GM10248 (cell line): ENCODE results near the gene HLX.

Experiments used
- CTCF ChIA-PET: fragments of 300-600 bp; sonication (Branson Sonifier 250); formaldehyde crosslinking; extraction: SDS; loops from one replicate; lab custom pipeline; 2021; ENCODE audit warnings: antibody characterized with exemption; lab: Yijun Ruan, JAX
- POLR2A ChIA-PET: fragments of 350-650 bp; sonication (Branson Sonifier 250); formaldehyde crosslinking; extraction: SDS; loops from one replicate; lab custom pipeline; 2020; ENCODE audit warnings: antibody characterized with exemption; lab: Yijun Ruan, JAX
- DNase-seq: peaks from one replicate; pipeline ENCODE4 v3.0.0; 2012; ENCODE audit errors: extremely low spot score
- TF ChIP-seq, protein P1 (sequence below): IDR thresholded peaks from 2 replicates; pipeline ENCODE4 v1.5.1; 2012; ENCODE audit warnings: mild to moderate bottlenecking, low read depth; ENCODE audit errors: extremely low read depth, missing control alignments, control extremely low read depth

Gene HLX

DNA sequence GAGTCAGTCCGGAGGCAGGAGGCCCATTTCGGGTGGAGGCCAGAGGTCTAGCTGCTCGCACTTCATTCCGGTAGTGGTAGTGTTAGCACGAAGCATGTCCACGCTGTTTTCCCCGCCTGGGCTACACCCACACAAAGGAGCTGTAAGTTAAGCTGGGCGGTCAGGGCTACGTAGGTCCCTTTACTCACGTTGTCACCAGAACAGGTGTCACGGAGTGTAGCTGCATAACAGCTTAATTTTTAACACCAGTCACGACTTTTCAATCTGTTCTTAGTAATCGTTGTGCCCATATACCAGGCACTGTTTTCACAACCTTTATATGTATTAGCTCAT is 15.6 kb downstream of the HLX start:
- TF ChIP-seq, protein P1, sequence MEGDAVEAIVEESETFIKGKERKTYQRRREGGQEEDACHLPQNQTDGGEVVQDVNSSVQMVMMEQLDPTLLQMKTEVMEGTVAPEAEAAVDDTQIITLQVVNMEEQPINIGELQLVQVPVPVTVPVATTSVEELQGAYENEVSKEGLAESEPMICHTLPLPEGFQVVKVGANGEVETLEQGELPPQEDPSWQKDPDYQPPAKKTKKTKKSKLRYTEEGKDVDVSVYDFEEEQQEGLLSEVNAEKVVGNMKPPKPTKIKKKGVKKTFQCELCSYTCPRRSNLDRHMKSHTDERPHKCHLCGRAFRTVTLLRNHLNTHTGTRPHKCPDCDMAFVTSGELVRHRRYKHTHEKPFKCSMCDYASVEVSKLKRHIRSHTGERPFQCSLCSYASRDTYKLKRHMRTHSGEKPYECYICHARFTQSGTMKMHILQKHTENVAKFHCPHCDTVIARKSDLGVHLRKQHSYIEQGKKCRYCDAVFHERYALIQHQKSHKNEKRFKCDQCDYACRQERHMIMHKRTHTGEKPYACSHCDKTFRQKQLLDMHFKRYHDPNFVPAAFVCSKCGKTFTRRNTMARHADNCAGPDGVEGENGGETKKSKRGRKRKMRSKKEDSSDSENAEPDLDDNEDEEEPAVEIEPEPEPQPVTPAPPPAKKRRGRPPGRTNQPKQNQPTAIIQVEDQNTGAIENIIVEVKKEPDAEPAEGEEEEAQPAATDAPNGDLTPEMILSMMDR: no peak
- POLR2A ChIA-PET: no interaction called here

DNA sequence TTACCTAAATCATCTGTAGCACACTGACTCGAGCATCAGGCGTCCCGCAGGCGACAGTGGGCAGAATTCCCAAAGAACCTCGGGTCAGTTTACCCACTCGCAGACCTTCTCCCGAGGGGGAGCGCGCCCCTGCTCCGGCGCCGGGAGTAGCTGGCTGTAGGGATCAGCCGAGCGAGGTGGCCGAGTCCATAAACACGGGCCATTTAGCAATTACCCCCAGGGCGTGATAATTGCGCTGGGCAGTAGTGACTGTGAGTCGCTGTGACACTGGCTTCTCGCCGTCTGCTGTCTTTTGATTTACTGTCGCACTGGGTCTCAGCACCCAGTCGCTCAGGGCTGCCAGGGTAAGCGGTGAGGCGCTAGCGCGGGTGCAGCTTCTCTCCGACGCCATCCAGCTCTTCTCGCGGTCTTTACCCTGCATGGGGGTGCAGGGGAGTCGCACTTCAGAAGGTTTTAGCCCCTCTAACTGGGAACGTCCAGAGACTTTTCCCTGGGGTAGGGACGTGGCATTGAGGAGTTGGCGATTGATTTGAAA is 16.2 kb downstream of the HLX start:
- ChIA-PET POLR2A (no interaction called here), CTCF (no interaction called here)
- no peak for DNase-seq
- TF ChIP-seq, protein P1: no peak

More for the DNA sequence above, 15.6 kb downstream of the HLX start:
- DNase-seq: no peak
- CTCF ChIA-PET: no interaction called here

DNA sequence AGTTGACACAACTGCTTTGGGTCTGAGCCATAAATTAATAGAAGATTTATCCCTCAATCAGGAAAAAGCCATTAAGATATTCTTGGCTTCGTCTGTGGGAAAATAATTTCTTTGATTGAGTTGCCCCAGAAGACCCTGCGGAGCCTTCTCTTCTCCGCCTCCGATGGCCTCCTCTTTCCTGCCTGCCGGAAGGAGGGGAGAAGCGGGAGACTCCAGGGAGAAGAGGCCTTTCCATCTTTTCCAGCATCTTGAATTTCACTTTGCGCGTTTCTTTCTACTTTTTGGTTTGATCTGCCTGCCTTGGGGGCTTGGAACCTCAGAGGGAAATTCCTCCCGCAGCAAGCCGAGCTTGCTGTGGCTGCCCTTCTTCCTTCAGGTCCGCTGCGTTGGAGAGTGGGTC is 16.8 kb downstream of the HLX start:
- ChIA-PET POLR2A (no interaction called here), CTCF (interaction anchor here (1.1 kb wide), 1 partner anchor 10 kb away, joined by 3 read pairs; no protein-coding TSS in a partner anchor)
- TF ChIP-seq, protein P1: no peak
- DNase-seq: no peak

DNA sequence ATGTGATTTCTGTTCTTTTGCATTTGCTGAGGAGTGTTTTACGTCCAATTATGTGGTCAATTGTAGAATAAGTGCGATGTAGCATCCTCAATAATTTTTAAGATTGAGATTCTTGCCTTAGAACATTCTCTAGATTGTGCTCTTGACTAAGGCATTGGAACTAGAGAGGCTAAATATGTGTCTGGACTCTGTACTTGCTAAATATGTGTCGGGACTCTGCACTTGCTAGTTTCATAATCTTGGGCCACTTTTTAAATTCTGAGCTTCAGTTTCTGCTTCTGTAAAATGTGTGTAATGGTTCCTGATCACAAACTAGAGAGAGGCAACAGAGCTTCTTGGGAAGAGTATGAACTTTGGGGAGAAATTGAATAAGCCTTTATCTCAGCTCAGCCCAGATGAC is 21.6 kb downstream of the HLX start:
- no peak for DNase-seq
- ChIA-PET CTCF (interaction anchor here (0.9 to 1.8 kb wide), 2 partner anchors 25 to 302 kb away, joined by 3 to 5 read pairs; no protein-coding TSS in a partner anchor), POLR2A (no interaction called here)
- TF ChIP-seq, protein P1: no peak

DNA sequence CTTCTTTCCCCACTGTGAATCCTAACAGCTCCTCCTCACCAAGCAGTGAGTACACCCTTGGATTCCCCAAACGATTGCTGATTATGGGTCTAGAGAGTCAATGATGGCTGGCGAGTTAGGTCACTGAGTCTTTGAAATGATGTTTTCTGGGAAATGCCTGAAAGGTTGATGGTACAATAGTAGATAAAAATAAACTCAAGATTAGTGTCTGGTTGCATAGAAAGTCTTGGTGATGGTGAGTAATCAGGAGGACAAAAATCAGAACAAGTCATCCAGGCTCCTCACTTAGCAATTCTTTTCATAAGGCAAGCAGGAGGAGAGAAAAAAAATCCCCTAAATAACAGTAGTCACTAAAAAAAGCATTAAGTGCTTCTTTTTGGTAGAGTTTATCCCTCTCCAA is 22.6 kb downstream of the HLX start:
- TF ChIP-seq, protein P1: no peak
- no peak for DNase-seq
- ChIA-PET POLR2A (no interaction called here), CTCF (interaction anchor here (0.9 to 1.8 kb wide), 2 partner anchors 26 to 301 kb away, joined by 3 to 5 read pairs; no protein-coding TSS in a partner anchor)

DNA sequence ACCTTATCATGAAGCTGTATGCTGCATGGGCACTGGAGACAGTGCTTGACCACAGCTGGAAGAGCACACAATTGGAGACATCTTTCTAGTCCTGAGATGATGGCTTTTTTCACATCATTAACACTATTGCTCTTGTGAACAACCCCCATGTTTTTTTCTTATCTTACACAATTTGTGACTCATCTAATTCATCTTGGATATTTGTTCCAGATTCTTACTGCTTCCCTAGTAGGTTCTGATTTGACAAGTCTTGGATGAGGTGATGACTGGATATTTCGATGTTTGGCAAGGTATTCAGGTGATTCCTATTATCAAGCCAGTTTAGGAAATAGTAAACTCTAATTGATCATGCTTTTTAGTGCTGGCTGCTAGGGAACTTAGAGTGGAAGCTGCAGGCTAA is 23.7 kb downstream of the HLX start:
- POLR2A ChIA-PET: no interaction called here
- DNase-seq: no peak
- CTCF ChIA-PET: no interaction called here
- TF ChIP-seq, protein P1: no peak
